ENCODE data around the gene GNA14.

GNA14 gene

DNA sequence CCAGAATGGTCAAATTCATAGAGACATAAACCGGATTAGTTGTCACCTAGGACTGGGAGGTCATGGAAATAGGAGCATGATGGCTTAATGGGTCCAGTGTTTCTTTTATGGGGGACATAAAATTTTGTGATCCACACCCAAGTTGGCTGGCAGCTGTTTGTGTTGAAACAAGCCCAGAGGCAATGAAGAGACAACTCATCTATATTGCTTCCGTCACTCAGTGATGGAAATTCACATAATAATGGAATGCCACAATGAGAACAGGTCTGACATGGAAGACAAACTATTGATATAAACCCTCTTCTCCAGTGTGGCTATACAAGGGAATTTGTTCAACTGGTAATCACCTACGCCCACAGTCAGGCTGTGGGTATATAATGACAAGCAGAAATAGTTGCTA lies 173.2 kb downstream of the GNA14 start (continued):
- no peak for TF ChIP-seq ZNF324 (tag by site-specific recombination; IDR thresholded peaks at IDR 0.05)
- TF ChIP-seq ZFP37 (tag by site-specific recombination; IDR thresholded peaks at IDR 0.05): no peak
- no peak for TF ChIP-seq ZBTB17 (tag by site-specific recombination; IDR thresholded peaks at IDR 0.05)
- TF ChIP-seq KLF10 (tag by site-specific recombination; IDR thresholded peaks at IDR 0.05): no peak
- TF ChIP-seq, protein P1, sequence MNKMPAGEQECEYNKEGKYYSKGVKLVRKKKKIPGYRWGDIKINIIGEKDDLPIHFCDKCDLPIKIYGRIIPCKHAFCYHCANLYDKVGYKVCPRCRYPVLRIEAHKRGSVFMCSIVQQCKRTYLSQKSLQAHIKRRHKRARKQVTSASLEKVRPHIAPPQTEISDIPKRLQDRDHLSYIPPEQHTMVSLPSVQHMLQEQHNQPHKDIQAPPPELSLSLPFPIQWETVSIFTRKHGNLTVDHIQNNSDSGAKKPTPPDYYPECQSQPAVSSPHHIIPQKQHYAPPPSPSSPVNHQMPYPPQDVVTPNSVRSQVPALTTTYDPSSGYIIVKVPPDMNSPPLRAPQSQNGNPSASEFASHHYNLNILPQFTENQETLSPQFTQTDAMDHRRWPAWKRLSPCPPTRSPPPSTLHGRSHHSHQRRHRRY (tag by site-specific recombination; IDR thresholded peaks at IDR 0.05): no peak
- TF ChIP-seq, protein P2, sequence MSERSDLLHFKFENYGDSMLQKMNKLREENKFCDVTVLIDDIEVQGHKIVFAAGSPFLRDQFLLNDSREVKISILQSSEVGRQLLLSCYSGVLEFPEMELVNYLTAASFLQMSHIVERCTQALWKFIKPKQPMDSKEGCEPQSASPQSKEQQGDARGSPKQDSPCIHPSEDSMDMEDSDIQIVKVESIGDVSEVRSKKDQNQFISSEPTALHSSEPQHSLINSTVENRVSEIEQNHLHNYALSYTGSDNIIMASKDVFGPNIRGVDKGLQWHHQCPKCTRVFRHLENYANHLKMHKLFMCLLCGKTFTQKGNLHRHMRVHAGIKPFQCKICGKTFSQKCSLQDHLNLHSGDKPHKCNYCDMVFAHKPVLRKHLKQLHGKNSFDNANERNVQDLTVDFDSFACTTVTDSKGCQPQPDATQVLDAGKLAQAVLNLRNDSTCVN (tag by site-specific recombination; optimal IDR thresholded peaks at IDR 0.05): no peak
- no peak for TF ChIP-seq ZNF140 (tag by site-specific recombination; IDR thresholded peaks at IDR 0.05)
- no peak for TF ChIP-seq BCL11A (tag by site-specific recombination; IDR thresholded peaks at IDR 0.05; ENCODE audit: low read depth)

DNA sequence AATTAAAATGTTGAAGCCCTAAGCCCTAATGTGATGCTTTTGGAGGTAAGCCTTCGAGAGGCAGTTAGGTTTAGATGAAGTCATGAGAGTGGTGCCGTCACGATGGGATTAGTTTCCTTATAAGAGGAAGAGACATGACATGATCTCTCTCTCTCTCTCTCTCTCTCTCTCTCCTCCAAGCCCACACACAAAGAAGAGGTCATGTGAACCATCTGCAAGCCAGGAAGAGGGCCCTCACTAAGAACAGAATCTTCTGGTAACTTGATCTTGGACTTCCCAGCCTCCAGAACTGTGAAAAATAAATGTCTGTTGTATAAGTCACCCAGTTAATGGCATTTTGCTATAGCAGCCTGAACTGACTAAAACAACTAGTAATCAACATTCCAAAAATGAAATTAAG lies 175.5 kb downstream of the GNA14 start:
- H3K4me3 ChIP-seq (ENCODE audit: low read depth, low read length): no peak overlapping the region
- H3K9me3 ChIP-seq (ENCODE audit: control insufficient read depth, insufficient read depth, low read depth, low read length): no peaks in the 10 kb centered on the region
- H3K4me1 ChIP-seq (ENCODE audit: control insufficient read depth, insufficient read depth, low read length): no peaks in the 10 kb centered on the region
- TF ChIP-seq ZNF112 (tag by site-specific recombination; IDR thresholded peaks at IDR 0.05): no peak
- TF ChIP-seq ZNF341 (tag by site-specific recombination; IDR thresholded peaks at IDR 0.05; ENCODE audit: low read depth): no peak
- TF ChIP-seq ZNF19 (tag by site-specific recombination; IDR thresholded peaks at IDR 0.05; ENCODE audit: low read depth): no peak
- TF ChIP-seq ZNF394 (tag by site-specific recombination; IDR thresholded peaks at IDR 0.05; ENCODE audit: borderline replicate concordance): no peak
- CTCF ChIA-PET: interaction anchor here (0.6 to 3.5 kb wide), 6 partner anchors 10 to 562 kb away, joined by 3 to 29 read pairs (median 4); no protein-coding TSS in a partner anchor
- H3K36me3 ChIP-seq (ENCODE audit: control insufficient read depth in 2 of 2, insufficient read depth in 1 of 2, low read length in 2 of 2): no peaks in the 10 kb centered on the region
- POLR2A ChIA-PET: no interaction called here
- no peak overlapping the region for H3K27ac ChIP-seq (ENCODE audit: extremely low read depth, low read depth, low read length)

DNA sequence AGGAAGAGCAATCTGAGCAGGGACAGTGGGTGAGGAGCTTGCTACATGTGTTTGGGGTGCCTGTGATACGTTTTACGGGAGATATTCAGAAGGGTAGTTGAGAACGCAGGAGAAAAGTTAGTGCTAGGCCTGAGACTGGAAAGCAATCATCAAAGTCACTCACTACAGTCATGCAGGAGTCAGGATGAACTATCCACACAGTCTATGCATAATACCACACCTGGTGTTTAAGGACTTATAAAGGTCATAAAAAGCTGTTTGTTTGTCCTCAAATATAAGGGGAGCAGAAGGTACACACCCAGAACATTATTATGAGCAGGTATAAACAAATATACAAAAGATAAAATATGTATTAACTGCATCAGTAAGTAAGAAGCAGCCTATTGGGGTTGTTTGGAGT lies 176.6 kb downstream of the GNA14 start:
- no peak overlapping the region for H3K27ac ChIP-seq (ENCODE audit: extremely low read depth, low read depth, low read length)
- H3K9me3 ChIP-seq (ENCODE audit: control insufficient read depth, insufficient read depth, low read depth, low read length): no peaks in the 10 kb centered on the region
- ChIA-PET POLR2A (no interaction called here), CTCF (interaction anchor here (1.0 to 3.5 kb wide), 3 partner anchors 10 to 15 kb away, joined by 3 to 29 read pairs (median 5); no protein-coding TSS in a partner anchor)
- no peak overlapping the region for H3K4me3 ChIP-seq (ENCODE audit: low read depth, low read length)
- no peaks in the 10 kb centered on the region for H3K4me1 ChIP-seq (ENCODE audit: control insufficient read depth, insufficient read depth, low read length)
- TF ChIP-seq, protein P3, sequence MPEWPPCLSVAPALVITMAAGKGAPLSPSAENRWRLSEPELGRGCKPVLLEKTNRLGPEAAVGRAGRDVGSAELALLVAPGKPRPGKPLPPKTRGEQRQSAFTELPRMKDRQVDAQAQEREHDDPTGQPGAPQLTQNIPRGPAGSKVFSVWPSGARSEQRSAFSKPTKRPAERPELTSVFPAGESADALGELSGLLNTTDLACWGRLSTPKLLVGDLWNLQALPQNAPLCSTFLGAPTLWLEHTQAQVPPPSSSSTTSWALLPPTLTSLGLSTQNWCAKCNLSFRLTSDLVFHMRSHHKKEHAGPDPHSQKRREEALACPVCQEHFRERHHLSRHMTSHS (tag by site-specific recombination; IDR thresholded peaks at IDR 0.05): no peak
- no peak for TF ChIP-seq ZNF169 (tag by site-specific recombination; IDR thresholded peaks at IDR 0.05)
- no peak for TF ChIP-seq GFI1B (tag by site-specific recombination; IDR thresholded peaks at IDR 0.05)
- no peak for TF ChIP-seq REPIN1 (tag by site-specific recombination; IDR thresholded peaks at IDR 0.05; ENCODE audit: low read depth)
- TF ChIP-seq ZNF248 (tag by site-specific recombination; IDR thresholded peaks at IDR 0.05): no peak
- TF ChIP-seq, protein P4, sequence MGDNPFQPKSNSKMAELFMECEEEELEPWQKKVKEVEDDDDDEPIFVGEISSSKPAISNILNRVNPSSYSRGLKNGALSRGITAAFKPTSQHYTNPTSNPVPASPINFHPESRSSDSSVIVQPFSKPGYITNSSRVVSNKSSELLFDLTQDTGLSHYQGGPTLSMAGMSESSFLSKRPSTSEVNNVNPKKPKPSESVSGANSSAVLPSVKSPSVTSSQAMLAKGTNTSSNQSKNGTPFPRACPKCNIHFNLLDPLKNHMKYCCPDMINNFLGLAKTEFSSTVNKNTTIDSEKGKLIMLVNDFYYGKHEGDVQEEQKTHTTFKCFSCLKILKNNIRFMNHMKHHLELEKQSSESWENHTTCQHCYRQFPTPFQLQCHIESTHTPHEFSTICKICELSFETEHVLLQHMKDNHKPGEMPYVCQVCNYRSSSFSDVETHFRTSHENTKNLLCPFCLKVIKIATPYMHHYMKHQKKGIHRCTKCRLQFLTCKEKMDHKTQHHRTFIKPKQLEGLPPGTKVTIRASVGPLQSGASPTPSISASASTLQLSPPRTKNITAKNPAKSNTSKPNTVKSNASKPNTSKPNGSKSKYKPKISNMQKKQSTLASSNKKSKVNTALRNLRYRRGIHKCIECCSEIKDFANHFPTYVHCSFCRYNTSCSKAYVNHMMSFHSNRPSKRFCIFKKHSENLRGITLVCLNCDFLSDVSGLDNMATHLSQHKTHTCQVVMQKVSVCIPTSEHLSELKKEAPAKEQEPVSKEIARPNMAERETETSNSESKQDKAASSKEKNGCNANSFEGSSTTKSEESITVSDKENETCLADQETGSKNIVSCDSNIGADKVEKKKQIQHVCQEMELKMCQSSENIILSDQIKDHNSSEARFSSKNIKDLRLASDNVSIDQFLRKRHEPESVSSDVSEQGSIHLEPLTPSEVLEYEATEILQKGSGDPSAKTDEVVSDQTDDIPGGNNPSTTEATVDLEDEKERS (tag by site-specific recombination; IDR thresholded peaks at IDR 0.05): no peak
- H3K36me3 ChIP-seq (ENCODE audit: control insufficient read depth in 2 of 2, insufficient read depth in 1 of 2, low read length in 2 of 2): no peaks in the 10 kb centered on the region
